Measurements from ENCODE around the gene QKI.

The QKI gene

GRCh38 chr6:163394659-163395058 lies 19.9 kb upstream of the QKI start:
- no peak for TF ChIP-seq FOXM1 (IDR thresholded peaks at IDR 0.05; ENCODE audit: borderline replicate concordance, low read depth)
- TF ChIP-seq CEBPB (IDR thresholded peaks at IDR 0.05) = no peak
- no peak for TF ChIP-seq EP300 (IDR thresholded peaks at IDR 0.05; ENCODE audit: borderline replicate concordance)
- TF ChIP-seq YY1 (IDR thresholded peaks at IDR 0.05; ENCODE audit: low read depth) = no peak
- TF ChIP-seq REST (IDR thresholded peaks at IDR 0.05; ENCODE audit: low read depth) = no peak
- TF ChIP-seq TEAD4 (IDR thresholded peaks at IDR 0.05) = no peak
- TF ChIP-seq RAD21 (IDR thresholded peaks at IDR 0.05; ENCODE audit: low read depth) = no peak
- TF ChIP-seq TCF12 (IDR thresholded peaks at IDR 0.05; ENCODE audit: low read depth) = no peak
- TF ChIP-seq MAX (IDR thresholded peaks at IDR 0.05) = no peak
- TF ChIP-seq NFIC (IDR thresholded peaks at IDR 0.05) = no peak
- no peak for TF ChIP-seq USF1 (IDR thresholded peaks at IDR 0.05)
- no peak for TF ChIP-seq EGR1 (IDR thresholded peaks at IDR 0.05)
- TF ChIP-seq CREB1 (IDR thresholded peaks at IDR 0.05; ENCODE audit: low read depth) = no peak
- TF ChIP-seq ZBTB7A (IDR thresholded peaks at IDR 0.05; ENCODE audit: low read depth) = no peak
- TF ChIP-seq TAF1 (IDR thresholded peaks at IDR 0.05; ENCODE audit: low read depth) = no peak

GRCh38 chr6:163395122-163395830 lies 19.2 kb upstream of the QKI start:
- TF ChIP-seq ZBTB7A (IDR thresholded peaks at IDR 0.05; ENCODE audit: low read depth) = no peak
- TF ChIP-seq TAF1 (IDR thresholded peaks at IDR 0.05; ENCODE audit: low read depth) = no peak
- TF ChIP-seq CEBPB (IDR thresholded peaks at IDR 0.05) = no peak
- no peak for TF ChIP-seq MAX (IDR thresholded peaks at IDR 0.05)
- no peak for TF ChIP-seq TCF12 (IDR thresholded peaks at IDR 0.05; ENCODE audit: low read depth)
- no peak for TF ChIP-seq TEAD4 (IDR thresholded peaks at IDR 0.05)
- no peak for TF ChIP-seq FOXM1 (IDR thresholded peaks at IDR 0.05; ENCODE audit: borderline replicate concordance, low read depth)
- no peak for TF ChIP-seq CREB1 (IDR thresholded peaks at IDR 0.05; ENCODE audit: low read depth)
- TF ChIP-seq NFIC (IDR thresholded peaks at IDR 0.05) = no peak
- TF ChIP-seq USF1 (IDR thresholded peaks at IDR 0.05) = no peak
- TF ChIP-seq RAD21 (IDR thresholded peaks at IDR 0.05; ENCODE audit: low read depth) = no peak
- TF ChIP-seq REST (IDR thresholded peaks at IDR 0.05; ENCODE audit: low read depth) = no peak
- no peak for TF ChIP-seq EP300 (IDR thresholded peaks at IDR 0.05; ENCODE audit: borderline replicate concordance)
- TF ChIP-seq EGR1 (IDR thresholded peaks at IDR 0.05) = no peak
- TF ChIP-seq YY1 (IDR thresholded peaks at IDR 0.05; ENCODE audit: low read depth) = no peak

GRCh38 chr6:163395831-163396185 lies 18.7 kb upstream of the QKI start:
- TF ChIP-seq CREB1 (IDR thresholded peaks at IDR 0.05; ENCODE audit: low read depth) = no peak
- TF ChIP-seq TCF12 (IDR thresholded peaks at IDR 0.05; ENCODE audit: low read depth) = no peak
- no peak for TF ChIP-seq USF1 (IDR thresholded peaks at IDR 0.05)
- TF ChIP-seq TAF1 (IDR thresholded peaks at IDR 0.05; ENCODE audit: low read depth) = no peak
- TF ChIP-seq RAD21 (IDR thresholded peaks at IDR 0.05; ENCODE audit: low read depth) = no peak
- TF ChIP-seq CEBPB (IDR thresholded peaks at IDR 0.05) = no peak
- TF ChIP-seq YY1 (IDR thresholded peaks at IDR 0.05; ENCODE audit: low read depth) = no peak
- no peak for TF ChIP-seq ZBTB7A (IDR thresholded peaks at IDR 0.05; ENCODE audit: low read depth)
- TF ChIP-seq EP300 (IDR thresholded peaks at IDR 0.05; ENCODE audit: borderline replicate concordance) = no peak
- TF ChIP-seq TEAD4 (IDR thresholded peaks at IDR 0.05) = no peak
- TF ChIP-seq EGR1 (IDR thresholded peaks at IDR 0.05) = no peak
- TF ChIP-seq FOXM1 (IDR thresholded peaks at IDR 0.05; ENCODE audit: borderline replicate concordance, low read depth) = no peak
- no peak for TF ChIP-seq NFIC (IDR thresholded peaks at IDR 0.05)
- no peak for TF ChIP-seq MAX (IDR thresholded peaks at IDR 0.05)
- TF ChIP-seq REST (IDR thresholded peaks at IDR 0.05; ENCODE audit: low read depth) = no peak
